Tongue (tissue), 2 donors: Measurements from ENCODE around the gene CERS6. TPM values are rescaled to one million over a fixed set of nuclear protein-coding genes. Genes with fewer than 3 reads are reported as not detected.
"Not testable (repeated sequence)": the region's sequence is repeated elsewhere in the genome, so short reads cannot be mapped to it uniquely, and the experiment has no call there.

ENCODE experiments used
- DNase-seq: peaks from one replicate; pipeline ENCODE4 v3.0.0-alpha.2; 2015
- total RNA-seq: library from RNA; depleted of rRNA; stranded (reverse); fragments of >200 nt; gene quantifications from one replicate; pipeline ENCODE4 v1.2.3, GENCODE V29; 2014

CERS6 gene
- total RNA-seq, 1 donor from 2014 or later = 49.6 TPM

DNA sequence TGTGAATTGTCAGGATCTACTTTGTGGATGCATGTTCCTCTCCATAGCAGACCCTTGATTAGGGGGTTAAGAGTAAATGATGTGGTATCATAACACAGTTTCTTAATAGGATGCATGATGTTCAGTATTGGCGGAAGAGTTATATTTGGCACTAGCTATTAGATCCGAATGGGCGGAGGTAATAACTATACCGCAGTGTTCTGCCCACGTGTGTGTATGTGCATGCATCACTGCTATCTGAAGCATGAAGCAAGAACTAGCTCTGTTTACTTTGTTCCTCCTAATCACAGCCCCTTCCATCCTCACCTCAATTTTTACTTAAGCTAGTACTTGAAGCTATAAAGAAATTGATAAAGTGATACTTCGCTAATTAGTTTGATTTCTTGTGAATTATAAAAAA lies 186.8 kb downstream of the CERS6 start:
- DNase-seq = no peak

DNA sequence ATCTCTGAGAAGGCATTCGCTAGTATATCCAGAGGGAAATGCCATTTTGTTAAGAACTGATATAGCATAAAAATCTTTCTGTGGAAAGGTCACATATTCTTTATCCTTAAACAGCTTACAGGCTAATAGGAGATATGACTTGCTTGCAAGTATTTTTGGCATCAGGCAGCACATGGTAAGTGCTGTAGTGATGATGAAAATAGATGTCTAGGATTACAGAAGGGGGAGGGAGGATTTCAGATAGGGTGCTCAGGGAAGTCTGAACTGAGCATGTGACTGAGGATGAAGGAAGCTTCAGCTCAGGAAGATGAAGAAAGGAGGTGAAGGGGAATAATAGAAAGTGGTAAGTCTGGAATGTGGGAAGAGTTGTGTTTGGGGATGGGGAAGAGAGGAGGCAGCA lies 187.9 kb downstream of the CERS6 start:
- DNase-seq = peak; percentile 64

DNA sequence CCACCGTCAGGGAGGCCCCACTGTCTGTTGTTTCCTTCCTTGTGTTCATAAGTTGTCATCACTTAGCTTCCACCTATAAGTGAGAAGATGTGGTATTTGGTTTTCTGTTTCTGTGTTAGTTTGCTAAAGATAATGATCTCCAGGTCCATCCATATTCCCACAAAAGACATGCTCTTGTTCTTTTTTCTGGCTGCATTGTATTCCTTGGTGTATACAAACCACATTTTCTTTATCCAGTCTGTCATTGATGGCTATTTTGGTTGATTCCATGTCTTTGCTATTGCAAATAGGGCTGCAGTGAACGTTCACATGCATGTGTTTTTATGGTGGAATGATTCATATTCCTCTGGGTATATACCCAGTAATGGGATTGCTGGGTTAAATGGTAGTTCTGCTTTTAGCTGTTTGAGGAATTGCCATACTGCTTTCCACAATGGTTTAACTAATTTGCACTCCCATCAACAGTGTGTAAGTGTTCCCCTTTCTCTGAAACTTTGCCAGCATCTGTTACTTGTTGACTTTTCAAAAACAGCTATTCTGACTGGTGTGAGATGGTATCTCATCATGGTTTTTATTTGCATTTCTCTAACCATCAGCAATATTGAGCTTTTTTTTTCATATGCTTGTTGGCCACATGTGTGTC lies 189.7 kb downstream of the CERS6 start:
- no peak for DNase-seq

DNA sequence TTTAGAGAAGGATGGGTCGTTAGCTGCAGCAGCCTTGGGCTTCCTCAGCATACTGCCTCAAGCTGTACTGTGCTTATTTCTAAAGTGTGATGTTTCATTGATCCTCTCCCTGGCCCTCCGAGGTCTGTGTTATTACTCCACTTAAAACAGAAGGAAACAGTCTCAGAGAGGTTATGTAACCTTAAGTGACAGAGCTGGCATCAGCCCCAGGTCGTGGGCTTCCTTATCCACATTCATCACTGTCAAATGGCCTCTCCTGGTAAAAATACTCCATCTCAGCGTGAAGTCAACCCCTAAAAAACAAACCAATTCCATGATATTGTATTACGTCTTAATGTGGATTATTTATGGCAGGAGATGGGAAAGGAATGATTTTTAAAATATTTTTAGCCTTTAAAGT lies 193.0 kb downstream of the CERS6 start:
- DNase-seq = no peak

DNA sequence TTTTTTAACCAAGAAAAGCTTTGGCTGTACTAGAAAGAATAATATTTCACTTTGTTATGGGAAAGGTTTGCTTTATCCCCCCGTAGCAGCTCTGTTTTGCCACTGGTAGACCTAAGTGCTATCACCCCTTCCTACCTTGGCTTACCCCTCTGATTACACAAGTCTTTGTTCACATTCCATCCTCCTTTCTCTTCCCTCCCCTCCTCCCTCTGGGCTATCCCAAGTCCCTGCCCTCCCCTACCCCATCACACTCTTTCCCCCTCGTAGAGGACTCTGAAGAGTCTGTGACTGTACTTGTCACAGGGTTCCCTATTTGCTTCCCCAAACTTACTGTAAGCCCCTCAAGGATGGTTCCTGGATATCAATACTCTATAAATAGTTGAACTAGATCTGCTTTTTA lies 193.5 kb downstream of the CERS6 start:
- DNase-seq = no peak

DNA sequence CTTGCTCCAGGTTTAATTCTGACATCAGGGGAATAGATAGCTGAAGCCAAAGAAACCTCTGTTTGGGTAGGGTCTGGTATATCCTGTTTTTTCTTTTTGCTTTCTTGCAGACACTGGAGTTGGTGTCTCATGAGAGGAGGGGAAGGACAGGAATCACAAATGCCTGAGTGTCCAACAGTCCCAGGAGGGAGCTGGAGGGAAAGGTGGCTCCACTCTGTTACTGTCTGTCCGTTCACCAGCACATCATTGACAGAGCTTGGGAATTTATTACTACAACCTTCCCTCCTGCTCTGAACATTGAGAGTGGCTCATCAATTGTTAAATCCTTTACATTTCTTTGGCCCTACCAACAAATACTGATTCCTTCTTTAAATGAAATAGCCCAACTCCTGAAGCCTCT lies 194.1 kb downstream of the CERS6 start:
- DNase-seq = no peak

DNA sequence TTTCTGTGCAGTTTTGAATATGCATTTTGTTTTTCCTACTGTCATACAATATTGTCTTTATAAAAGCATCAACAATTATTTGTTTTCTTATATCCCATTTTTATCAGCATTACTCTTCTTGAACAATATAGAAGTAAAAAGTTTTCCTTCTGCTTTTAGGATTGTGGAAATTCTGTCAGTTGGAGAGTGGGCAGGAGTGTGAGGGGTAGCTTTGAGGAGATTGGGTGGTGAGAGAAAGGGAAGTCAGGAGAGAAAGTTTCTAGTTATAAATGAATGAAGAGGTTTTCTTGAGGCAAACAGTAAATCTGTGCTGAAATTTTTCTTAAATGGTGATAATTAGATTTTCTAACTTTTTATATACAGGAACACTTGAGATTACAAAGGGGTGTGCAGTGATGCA lies 194.7 kb downstream of the CERS6 start:
- no peak for DNase-seq

DNA sequence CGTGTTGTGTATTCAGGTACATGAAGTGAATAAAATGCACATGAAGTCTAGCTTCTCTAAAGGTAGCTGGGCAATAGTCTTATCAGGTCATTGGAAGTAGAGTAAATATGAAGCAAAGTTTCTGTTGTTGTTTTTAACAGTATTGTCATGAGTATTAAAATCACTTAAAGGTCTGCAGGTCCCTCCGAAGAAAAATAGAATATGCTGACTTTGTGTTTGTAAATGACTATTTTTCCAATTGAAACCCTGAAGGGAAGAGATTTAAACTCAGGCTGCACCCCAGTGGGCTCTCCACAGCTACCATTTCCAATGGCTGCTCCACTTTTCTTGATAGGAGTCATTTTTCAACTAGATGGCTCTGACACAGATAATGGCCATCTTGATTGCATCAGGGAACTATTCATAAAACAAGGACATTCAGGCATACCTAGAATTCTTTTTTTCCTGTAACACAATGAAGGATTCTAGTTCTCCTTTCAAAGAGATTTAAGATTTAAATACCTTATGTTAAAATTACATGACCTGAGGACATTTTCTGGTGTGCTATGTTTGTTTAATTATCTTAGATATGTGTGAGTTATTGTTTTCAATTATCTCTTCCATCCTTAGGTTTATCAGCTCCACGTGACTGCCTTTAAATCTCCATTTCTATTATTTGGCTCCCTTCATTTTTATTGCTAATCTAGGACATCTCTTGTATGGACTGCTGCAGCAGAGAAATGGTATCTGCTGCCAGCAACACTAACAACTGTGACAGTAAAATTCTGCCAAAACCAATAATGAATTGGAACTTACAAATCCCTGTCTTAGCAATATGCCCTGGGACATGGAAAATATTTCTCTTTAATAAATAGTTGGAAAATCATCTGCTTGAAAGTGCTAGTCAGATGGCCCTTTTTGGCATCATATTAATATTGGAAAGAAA lies 197.2 kb downstream of the CERS6 start:
- peak; percentile 26 for DNase-seq

DNA sequence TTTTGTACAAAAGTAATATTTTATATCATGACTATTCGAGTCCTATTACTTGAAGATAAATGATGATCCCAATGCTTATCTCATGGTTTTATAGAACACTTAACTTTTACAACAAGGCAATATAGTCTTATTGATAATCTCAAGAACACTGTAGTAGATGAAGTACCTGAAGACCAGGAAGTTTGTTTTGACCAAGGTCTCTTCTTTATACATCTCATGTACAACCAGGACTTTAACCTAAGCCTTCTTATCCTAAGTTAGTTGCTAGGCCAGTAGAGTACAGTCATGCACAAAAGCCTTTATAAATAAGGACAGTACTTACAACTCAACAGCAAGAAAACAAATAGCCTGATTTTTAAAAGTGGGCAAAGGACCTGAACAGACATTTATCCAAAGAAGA lies 198.6 kb downstream of the CERS6 start:
- DNase-seq = no peak

DNA sequence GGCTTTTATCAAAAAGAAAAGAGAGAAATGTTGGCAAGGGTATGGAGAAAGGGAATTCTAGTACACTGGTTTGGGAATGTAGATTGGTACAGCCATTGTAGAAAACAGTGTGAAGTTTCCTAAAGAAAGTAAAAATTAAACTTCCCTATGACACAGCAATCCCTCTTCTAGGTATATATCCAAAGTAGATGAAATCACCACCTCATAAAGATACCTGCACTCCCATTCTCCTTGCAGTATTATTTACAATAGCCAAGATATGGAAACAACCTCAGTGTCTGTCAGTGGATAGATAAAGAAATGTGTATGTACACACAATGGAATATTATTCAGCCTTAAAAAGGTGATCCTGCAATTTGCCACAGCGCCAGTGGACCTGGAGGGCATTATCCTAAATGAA lies 199.1 kb downstream of the CERS6 start:
- no peak for DNase-seq

DNA sequence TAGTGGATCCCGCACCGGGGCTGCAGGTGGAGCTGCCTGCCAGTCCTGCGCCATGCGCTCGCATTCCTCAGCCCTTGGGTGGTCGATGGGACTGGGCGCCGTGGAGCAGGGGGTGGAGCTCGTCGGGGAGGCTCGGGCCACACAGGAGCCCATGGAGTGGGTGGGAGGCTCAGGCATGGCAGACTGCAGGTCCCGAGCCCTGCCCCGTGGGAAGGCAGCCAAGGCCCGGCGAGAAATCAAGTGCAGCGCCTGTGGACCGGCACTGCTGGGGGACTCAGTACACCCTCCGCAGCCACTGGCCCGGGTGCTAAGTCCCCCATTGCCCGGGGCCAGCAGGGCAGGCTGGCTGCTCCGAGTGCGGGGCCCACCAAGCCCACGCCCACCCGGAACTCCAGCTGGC lies 201.3 kb downstream of the CERS6 start:
- DNase-seq = not testable (repeated sequence)

DNA sequence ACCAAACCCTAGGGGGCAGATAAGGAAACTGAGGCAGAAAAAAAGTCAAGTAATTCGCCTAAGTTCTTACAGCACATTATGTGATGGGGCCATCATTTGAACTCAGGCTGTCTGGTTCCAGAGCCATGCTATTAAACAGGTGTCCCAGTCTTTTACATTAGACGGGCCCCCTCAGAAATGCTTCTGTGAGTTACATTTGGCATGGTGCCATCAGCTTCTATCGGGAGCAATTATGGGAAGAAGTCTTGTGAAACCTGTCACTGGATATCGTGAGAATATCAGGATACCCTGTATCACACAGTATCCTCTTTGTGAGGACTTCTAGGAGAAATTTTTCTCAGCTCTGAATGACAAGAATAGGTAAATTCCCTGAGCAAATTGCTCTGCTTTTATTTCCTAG lies 202.6 kb downstream of the CERS6 start:
- no peak for DNase-seq

DNA sequence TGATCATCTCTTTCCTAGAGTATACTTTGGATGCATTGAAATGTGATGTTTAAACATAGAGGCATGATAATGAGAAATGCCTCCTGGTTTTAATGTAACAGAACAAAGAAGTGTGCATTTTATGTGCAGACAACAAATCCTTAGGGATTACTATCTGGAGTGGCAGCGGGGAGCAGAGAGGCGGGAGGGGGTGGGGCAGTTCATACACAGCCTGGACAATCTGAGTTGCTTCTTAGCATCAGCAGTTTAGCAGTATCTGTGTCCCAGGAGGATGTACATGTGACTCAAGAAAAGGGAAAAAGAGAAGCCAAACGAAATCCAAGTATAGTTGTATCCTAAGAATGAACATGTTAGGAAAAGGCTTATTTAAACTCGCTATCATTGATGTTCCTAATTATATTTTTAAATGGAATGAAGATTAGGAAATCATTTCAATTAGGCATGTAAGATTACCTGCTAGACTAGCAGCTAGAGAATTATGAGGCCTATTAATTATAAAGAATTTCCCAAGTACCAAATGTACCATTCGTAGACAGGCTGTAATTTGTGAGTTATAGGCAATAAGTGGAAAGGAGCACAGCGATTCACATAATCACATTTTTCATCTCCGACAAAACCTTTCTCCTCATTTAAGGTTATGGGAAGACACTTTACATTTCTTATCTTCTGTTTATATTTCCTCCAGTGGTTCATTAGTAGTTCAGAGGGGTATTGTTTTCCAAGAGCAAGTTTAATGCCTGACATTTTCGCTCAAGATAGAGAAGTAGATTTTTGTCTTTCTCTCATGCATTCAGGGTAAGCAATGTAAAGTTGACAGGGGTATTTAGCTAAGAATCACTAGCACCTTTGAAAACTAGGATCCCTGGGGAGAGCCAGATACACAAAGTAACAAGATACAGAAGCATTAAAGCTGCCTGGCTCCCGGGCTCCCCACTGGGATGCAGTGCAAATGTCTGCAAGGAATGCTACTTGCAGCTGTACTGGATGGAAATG lies 205.1 kb downstream of the CERS6 start:
- no peak for DNase-seq

DNA sequence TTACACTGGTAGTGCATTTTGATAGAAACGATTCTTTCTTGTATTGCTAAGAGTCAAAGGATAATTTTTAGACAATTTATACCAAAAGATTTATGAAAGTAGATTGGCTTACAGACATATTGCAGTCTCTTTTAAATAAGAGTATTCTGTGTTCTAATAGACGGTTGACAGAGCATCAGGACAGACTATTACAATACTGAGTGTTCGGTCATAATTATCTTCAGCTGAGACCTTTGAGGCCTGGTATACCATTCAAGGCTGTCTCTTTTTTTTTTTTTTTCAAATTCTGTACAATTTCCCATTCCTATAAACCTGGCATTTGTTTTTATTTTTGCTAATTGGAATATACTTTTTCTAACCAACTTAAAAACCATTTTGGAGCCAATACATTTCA lies 205.8 kb downstream of the CERS6 start:
- no peak for DNase-seq

DNA sequence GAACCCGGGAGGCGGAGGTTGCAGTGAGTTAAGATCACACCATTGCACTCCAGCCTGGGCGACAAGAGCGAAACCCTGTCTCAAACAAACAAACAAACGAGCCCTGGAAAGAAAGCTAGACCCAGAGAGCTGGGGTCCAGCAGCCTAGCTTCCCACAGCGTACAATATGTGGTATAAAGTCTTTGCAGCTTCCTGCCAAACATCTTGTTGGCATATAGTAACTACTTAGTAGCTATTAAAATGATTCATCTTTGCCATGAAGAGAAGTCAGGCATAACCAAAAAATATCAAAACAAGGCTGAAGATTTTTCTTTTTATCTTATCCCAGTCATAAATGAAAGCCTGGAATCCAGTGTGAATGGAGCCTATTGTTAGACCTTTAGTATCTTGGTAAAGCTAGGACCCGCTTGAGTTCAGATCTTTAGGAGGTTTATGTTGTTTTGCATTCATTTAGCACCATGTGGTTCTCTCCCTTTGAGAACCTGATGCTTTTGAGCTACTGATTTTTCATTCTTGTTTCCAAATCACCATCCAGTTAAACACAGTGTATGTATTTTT lies 206.7 kb downstream of the CERS6 start:
- no peak for DNase-seq

DNA sequence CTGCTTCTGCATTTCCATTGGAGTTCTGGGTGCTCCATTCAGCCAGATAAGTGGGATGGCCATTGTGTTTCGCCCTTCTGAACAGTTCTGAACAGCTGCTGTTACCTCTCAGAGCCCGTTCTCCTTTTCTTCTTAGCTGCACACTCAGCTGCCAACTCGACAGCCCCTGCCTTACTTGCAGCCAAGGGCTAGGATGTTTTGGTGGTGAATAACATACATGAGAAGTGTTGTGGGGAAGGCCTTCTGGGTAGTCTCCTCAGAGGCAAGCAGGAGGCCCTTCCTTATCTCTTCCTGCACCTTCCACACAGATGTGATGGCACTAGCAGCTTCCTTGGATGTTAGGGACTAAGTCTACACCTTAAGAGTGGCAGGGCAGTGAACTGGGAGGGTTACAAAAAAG lies 207.9 kb downstream of the CERS6 start:
- no peak for DNase-seq

DNA sequence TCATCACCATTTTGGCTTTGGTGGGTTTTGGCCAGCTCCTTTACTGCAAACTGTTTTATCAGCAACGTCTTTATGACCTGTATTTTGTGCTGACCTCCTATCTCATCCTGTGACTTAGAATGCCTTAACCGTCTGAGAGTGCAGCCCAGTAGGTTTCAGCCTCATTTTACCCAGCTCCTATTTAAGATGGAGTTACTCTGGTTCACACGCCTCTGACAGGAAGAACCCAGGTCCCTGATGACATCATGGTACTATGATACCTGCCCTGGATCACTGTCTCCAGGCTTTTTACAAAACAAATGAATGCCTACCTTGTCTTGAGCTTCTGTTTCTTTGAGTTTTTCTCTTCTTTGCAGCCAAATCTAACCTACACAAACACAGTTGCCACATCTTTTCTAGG lies 208.6 kb downstream of the CERS6 start:
- not testable (repeated sequence) for DNase-seq

DNA sequence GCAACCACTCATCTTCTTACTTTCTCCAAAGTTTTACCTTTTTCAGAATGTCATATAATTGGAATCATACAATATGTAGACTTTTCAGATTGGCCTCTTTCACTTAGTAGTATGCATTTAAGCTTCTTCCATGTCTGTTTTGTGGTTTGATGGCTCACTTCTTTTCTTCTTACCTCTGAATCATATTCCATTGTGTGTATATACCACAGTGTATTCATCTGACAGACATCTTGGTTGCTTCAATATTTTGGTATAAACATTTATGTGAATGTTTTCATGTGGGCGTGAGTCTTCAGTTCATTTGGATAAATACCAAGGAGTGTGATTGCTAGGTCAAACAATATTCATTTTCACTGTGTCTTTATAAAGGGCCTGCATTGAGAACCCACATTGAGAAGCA lies 210.3 kb downstream of the CERS6 start:
- no peak for DNase-seq

DNA sequence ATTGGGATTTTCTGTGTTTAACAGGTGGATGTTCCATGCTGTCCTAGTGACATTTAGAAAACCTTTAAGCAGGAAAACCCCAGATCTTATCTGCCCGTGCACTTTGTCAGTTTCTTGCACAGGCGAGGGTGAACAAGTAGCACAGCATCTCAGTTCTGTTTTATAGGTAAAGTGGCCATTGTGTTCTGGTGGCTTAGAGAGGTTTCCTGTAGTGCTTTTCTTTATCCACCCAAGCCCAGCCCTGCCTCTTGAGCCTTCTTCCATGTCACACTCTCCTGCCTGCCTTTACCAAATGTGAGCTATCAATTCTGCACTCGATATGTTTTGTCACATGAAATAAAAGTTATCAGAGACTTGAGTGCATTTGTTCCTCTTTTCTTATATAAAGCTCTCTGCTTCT lies 211.1 kb downstream of the CERS6 start:
- no peak for DNase-seq

DNA sequence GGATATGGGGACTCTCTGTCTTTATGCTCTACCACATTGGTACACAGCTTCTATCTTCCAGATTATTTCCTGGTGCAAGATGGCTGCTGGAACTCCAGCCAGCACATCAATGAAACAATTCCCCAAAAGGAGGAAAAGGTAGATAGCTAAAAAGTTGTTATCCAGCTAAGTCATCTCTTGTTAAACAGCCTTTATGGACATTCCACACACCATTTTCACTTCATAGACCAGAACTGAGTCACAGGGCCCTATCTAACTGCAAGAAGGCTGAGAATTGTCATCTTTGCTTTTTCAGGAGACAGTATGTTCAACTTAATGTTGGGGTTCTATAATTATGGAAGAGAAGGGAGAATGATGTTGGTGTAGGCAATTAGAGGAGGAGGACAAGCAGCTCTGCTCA lies 213.1 kb downstream of the CERS6 start:
- DNase-seq = no peak

DNA sequence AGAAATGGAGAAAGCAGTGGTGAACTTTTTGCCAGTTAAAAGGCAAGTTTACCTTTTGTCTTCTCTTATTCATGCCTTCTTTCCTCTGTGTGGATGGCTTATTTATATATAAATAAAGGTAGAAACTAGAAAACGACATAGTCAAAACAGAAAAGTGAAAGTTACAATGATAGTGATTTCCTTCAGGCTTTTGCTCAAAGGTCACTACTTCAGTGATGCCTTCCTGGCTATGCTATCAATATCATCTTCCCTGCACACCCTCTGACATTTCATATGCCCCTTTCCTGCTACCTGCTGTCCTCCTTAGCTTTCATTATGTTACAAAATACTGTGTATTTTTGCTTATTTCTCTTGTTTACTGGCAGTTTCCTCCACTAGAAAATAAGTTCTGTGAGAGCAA lies 214.4 kb downstream of the CERS6 start:
- no peak for DNase-seq

DNA sequence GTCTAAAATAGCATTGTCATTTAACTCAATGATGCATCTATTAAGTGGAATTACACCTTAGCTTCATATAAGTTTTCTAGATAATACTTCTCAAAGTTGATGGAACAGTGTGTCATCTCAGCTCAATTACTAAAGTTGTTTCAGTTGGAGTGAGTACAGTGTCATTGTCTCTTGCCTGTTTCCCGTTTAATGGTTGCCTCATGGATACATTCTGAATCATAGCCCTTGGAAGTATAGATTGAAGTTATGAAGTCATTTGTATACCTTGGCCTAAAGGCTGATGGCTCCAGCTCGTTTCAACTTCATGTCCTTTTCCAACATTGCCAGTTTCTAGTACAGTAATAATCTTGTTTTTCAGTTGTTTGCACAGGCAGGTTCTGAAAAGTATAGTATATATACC lies 215.9 kb downstream of the CERS6 start:
- DNase-seq = no peak
